HG03066 (cell line): Measurements from ENCODE around the gene FBXO24.

Source experiments
- ATAC-seq: cut with Tn5 transposase; IDR thresholded peaks from one replicate; pipeline ENCODE4 v1.9.1; 2021; ENCODE audit warnings: low read depth; ENCODE audit not compliant: unreplicated experiment

FBXO24 gene

GRCh38 chr7:100589341-100589947 lies 3.3 kb downstream of the FBXO24 start:
- no peak for ATAC-seq

- ATAC-seq: no peak
Measured at GRCh38 chr7:100590077-100590737, 4.1 kb downstream of the FBXO24 start.

DNA sequence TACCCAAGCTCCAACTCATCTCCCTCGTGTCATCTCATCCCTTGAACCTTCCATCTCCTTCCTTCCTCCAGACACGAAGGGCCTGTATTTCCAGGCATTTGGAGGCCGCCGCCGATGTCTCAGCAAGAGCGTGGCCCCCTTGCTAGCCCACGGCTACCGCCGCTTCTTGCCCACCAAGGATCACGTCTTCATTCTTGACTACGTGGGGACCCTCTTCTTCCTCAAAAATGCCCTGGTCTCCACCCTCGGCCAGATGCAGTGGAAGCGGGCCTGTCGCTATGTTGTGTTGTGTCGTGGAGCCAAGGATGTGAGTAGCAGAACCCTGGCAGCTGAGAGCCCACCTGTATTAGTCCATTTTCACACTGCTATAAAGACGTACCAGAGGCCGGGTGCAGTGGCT lies 5.5 kb downstream of the FBXO24 start:
- no peak for ATAC-seq

- no peak for ATAC-seq
Measured at GRCh38 chr7:100595188-100595587, 9.1 kb downstream of the FBXO24 start.

GRCh38 chr7:100598425-100598824 lies 12.3 kb downstream of the FBXO24 start:
- no peak for ATAC-seq

DNA sequence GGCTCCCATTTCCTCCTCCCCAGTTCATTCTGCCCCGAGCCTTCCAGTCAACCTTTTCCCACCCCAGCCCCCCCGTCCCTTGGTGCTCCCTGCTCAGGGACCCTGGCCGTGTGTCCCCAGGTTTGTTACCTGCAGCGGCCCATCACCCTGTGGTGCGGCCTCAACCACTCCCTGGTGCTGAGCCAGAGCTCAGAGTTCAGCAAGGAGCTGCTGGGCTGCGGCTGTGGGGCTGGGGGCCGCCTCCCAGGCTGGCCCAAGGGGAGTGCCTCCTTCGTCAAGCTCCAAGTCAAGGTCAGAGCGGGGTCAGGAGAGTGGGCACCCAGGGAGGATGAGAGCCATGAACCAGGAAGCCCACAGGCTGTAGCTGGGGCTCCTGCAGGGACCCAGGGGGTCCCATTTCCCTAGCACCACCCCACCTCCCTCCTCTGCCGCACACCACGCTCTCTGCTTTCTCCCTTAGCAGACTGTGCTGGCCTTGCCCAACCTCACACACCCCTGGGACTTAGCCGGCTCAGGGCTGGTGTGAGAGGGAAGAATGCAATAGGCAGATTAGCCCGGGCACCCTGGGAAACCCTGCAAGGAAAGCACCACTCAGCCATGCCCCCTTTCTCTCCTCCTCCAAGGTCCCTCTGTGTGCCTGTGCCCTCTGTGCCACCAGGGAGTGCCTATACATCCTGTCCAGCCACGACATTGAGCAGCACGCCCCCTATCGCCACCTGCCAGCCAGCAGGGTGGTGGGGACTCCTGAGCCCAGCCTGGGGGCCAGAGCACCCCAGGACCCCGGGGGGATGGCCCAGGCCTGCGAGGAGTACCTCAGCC lies 14.0 kb downstream of the FBXO24 start:
- no peak for ATAC-seq

DNA sequence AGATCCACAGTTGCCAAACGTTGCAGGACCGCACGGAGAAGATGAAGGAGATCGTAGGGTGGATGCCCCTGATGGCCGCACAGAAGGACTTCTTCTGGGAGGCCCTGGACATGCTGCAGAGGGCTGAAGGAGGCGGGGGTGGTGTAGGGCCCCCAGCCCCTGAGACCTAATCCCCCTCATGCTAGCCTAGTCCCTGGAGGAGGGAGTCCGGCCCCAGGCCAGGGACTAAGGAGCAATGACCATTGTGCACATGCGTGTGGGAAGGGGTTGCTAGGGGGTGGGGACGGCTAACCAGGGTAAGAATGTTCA lies 14.6 kb downstream of the FBXO24 start:
- no peak for ATAC-seq

DNA sequence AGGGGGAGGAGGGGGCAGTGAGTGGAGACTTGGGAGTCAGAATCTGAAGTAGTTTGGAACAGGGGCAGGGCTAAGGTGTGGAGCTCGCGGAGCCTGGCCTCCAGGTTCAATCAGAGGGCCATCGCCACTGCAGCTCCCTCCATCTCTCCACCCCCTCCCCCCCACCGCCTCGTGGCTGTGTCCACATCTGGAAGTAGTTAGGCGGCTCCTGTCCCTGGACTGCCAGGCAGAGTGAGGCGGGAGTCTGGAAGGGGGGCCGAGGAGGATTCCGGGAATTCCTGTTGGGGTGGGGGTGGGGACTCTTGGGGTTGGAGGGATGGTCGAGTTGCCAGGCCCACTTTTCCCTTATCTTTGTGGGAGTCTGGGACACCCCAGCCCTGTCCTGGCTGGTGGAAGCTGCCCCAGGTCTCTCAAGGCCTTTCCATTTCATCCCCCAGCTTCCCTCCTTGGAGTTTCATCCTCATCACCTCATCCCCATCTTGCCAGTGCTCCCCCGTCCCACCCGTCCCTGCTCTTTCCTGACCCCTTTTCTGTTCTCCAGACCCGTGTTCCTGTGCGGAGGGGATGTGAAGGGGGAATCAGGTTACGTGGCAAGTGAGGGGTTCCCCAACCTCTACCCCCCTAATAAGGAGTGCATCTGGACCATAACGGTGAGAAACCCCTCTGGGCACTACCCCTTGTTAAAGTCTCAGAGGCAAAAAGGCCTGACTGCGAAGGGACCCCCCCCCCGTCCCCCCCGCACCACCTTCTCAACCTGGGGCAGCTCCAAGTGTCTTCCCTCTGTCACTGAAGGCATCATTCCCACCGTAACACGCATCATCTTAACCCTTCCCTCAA lies 17.0 kb downstream of the FBXO24 start:
- ATAC-seq: no peak

DNA sequence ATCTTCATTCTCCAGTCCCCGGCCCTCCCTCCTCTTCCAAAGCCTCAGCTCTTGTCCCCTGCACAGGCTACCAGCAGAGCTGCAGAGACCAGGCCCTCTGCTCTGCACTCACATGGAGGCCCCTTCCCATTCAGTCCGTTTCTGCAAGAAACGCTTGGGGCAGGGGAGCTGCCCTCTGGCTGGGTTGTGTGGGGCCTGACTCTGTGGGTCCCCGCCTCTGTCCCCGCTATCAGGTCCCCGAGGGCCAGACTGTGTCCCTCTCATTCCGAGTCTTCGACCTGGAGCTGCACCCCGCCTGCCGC lies 17.5 kb downstream of the FBXO24 start:
- ATAC-seq: no peak

GRCh38 chr7:100604028-100604975 lies 18.2 kb downstream of the FBXO24 start:
- ATAC-seq: no peak

DNA sequence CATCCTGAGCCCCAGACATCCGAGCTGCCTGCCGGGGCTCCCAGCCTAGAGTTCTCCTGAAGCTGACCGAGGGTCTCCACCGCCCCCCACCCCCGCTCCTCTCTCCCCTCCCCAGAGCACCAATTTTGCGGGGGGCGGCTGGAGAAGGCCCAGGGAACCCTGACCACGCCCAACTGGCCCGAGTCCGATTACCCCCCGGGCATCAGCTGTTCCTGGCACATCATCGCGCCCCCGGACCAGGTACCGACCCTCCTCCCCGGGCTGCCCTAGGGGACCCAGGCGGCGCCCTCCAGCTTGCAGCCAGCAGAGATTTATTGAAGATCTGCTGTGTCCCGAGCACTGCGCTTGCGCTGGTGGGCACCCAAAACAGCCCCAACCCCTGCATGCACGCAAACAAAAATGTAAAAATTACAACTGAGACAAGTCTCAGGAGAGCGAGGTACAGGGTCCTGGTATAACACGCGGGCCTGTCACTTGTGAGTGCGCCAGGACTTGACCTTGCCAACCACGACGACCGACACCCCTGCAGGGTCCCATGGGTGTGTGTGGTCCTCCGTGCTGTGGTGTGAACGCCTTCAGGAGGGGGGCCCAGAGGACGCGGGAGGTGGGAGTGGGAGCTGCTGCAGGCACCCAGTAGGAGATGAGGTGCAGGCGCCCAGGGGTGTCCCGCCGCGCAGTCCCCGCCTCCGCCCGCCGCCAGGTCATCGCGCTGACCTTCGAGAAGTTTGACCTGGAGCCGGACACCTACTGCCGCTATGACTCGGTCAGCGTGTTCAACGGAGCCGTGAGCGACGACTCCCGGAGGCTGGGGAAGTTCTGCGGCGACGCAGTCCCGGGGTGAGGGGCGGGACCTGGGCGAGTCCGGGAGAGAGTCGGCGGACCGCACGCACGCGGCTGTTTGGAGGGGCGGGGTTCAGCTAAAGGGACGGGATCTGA lies 19.1 kb downstream of the FBXO24 start:
- no peak for ATAC-seq

DNA sequence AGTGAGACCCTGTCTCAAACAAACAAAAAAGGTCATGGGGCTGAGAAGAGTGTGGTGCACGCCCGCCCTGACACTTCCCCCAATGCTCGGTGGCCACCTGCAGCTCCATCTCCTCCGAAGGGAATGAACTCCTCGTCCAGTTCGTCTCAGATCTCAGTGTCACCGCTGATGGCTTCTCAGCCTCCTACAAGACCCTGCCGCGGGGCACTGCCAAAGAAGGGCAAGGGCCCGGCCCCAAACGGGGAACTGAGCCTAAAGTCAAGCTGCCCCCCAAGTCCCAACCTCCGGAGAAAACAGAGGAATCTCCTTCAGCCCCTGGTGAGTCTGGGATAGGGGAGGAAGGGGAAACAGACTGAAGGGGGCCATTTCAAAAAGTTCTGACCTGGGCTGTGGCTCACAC lies 20.2 kb downstream of the FBXO24 start:
- no peak for ATAC-seq

GRCh38 chr7:100607111-100607510 lies 21.0 kb downstream of the FBXO24 start:
- no peak for ATAC-seq

DNA sequence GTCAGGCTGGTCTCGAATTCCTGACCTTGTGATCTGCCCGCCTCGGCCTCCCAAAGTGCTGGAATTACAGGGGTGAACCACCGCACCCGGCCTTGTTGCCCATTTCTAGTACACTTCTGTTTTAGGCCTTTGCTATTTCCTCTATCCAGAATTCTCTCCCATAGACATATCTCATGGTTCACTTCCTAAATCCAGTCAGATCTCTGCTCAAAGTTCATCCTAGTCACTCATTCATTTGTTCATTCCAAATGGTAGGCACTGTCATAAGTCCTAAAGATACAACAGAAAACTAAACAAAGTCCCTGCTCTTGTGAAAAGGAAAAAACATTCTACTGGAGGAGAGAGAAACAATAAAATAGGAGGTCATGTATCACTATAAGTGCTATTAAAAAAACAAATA lies 23.8 kb downstream of the FBXO24 start:
- no peak for ATAC-seq

DNA sequence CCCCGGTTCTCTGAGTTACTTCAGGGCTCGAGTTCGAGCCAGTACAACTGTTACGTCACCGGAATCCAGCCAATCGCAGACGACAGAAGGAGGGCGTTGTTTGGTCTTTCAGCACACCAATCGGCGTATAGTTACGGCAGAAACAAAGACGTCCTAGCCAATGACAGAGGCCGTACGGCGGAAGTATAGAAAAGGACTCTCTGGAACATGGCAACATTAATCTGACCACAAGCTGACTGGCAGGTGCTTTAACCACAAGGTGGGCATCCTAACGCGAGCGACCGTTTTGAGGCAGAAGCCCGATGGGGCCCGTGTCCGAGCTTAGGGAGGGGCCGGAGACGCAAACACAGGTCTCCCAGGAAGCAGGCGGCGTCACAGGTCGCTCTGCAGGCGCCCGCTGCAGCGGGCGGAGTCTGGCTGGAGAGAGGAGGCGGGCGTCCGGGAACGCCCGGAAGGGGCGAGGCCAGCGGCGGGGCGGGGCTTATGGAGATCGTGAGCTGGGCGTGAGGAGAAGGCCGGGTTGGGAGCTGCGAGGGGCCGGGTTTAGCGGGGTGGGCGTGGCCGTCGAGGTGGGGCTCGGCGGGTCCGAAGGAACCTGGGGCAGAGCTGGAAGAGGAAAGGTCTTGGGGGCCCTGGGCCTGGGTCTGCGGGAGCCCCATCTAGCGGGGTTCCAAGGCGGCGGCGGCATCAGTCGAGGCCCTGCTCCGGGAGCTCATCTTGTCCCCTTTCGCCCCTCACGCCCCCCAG lies 26.0 kb downstream of the FBXO24 start, which contains the start of gene MOSPD3:
Gene MOSPD3, plus strand, starts transcription at position 558 of the 747 bp plus-strand sequence. CDS start 252 bp downstream, outside the sequence.
- peak; percentile 85 for ATAC-seq

GRCh38 chr7:100612730-100613390 lies 26.7 kb downstream of the FBXO24 start:
- no peak for ATAC-seq

- ATAC-seq: no peak
Measured at GRCh38 chr7:100613412-100614175, 27.5 kb downstream of the FBXO24 start.
